HG03103 (cell line): ENCODE measurements around the gene RRP8.

Source experiments
- ATAC-seq: cut with Tn5 transposase; IDR thresholded peaks from one replicate; pipeline ENCODE4 v1.9.1; 2021; ENCODE audit warnings: low read depth; ENCODE audit not compliant: unreplicated experiment

The RRP8 gene

GRCh38 chr11:6548641-6549040 lies 54.8 kb downstream of the RRP8 start:
- no peak for ATAC-seq

DNA sequence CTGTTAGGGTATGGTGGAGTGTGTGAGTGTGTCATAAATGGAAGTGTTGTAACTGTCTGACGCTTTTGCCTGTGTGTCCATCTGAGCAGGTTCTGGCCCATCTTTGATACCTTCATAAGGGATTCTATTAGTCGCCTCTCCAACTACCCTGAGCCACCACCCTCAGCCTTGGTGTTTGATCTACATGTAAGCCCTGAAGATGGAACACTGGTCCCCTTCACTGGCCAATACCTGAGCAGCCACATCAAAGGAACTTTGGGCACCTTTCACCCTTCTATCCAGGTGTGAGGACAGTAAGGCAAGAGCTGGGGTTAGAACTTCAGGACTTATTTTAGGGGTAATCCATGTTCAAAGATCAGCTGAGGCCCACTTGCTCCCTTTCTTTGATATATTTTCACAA lies 55.3 kb downstream of the RRP8 start:
- no peak for ATAC-seq

DNA sequence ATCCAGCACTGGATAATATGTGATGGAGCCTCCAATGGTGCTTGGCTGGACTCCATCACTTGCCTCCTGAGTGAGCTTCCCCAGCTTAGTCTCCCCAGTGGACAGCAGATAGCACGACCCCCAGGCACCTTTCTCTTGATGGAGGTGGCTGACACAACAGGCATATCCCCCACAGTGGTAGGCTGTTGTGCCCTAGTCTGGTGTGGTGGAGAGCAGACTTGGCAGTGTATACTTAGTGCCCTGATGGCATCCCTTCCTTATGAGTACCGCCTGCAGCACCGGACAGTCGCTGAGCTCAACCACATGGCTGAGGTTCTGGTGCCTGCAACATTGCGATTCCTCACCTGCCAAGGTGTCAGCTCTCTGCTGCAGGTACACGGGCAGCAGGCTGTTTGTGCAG lies 56.2 kb downstream of the RRP8 start:
- no peak for ATAC-seq

GRCh38 chr11:6546735-6547134 lies 56.7 kb downstream of the RRP8 start:
- ATAC-seq, result no peak

DNA sequence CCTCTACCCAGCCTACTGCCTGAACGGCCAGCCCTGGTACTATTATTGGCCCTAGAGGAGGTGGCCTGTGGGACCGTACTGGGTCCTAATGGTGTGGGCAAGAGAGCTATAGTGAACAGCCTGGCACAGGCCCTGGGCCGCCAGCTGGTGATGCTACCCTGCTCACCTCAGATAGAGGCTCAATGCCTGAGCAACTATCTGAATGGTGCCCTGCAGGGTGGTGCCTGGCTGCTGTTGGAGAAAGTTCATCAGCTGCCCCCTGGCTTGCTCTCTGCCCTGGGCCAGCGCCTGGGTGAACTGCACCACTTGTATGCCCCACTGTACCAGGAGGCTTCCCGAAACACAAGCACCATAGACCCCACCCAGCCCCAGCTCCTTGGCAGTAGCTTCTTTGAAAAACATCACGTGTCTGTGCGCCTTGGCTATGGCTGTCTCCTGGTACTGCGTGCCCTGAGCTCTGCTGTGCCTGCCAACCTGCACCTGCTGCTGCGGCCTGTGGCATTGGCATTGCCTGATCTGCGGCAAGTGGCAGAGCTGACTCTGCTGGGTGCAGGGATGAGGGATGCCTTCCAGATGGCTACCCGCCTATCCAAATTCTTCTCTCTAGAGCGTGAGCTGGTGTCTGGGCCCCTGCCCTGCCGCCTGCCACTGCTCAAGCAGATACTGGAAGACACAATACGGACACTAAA lies 57.4 kb downstream of the RRP8 start:
- no peak for ATAC-seq
